ENCODE measurements around the gene PAK4. TPM values are rescaled to one million over a fixed set of nuclear protein-coding genes. Genes with fewer than 3 reads are reported as not detected.
A peak's percentile ranks its signal among the peaks of the same experiment; 100 is the strongest.

Gene PAK4
- total and polyA plus RNA-seq, 10 of the 15 experiments (the other 5 are each of a cell fraction or from before 2014, with no cell fraction given): 0.08 to 19.3 (median 5.9) TPM

GRCh38 chr19:39110263-39110967, 15.2 kb upstream of the PAK4 start (continued):
- TF ChIP-seq, protein P1, sequence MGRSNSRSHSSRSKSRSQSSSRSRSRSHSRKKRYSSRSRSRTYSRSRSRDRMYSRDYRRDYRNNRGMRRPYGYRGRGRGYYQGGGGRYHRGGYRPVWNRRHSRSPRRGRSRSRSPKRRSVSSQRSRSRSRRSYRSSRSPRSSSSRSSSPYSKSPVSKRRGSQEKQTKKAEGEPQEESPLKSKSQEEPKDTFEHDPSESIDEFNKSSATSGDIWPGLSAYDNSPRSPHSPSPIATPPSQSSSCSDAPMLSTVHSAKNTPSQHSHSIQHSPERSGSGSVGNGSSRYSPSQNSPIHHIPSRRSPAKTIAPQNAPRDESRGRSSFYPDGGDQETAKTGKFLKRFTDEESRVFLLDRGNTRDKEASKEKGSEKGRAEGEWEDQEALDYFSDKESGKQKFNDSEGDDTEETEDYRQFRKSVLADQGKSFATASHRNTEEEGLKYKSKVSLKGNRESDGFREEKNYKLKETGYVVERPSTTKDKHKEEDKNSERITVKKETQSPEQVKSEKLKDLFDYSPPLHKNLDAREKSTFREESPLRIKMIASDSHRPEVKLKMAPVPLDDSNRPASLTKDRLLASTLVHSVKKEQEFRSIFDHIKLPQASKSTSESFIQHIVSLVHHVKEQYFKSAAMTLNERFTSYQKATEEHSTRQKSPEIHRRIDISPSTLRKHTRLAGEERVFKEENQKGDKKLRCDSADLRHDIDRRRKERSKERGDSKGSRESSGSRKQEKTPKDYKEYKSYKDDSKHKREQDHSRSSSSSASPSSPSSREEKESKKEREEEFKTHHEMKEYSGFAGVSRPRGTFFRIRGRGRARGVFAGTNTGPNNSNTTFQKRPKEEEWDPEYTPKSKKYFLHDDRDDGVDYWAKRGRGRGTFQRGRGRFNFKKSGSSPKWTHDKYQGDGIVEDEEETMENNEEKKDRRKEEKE (IDR thresholded peaks at IDR 0.05): no peak
- no peak for TF ChIP-seq BCL3 (IDR thresholded peaks at IDR 0.05; ENCODE audit: borderline replicate concordance, insufficient read depth, low read depth, low read length, poor library complexity, severe bottlenecking)
- no peak for TF ChIP-seq ZSCAN29 (IDR thresholded peaks at IDR 0.05)
- TF ChIP-seq MXI1 (IDR thresholded peaks at IDR 0.05; ENCODE audit: low read depth, low read length): no peak
- TF ChIP-seq, protein P2, sequence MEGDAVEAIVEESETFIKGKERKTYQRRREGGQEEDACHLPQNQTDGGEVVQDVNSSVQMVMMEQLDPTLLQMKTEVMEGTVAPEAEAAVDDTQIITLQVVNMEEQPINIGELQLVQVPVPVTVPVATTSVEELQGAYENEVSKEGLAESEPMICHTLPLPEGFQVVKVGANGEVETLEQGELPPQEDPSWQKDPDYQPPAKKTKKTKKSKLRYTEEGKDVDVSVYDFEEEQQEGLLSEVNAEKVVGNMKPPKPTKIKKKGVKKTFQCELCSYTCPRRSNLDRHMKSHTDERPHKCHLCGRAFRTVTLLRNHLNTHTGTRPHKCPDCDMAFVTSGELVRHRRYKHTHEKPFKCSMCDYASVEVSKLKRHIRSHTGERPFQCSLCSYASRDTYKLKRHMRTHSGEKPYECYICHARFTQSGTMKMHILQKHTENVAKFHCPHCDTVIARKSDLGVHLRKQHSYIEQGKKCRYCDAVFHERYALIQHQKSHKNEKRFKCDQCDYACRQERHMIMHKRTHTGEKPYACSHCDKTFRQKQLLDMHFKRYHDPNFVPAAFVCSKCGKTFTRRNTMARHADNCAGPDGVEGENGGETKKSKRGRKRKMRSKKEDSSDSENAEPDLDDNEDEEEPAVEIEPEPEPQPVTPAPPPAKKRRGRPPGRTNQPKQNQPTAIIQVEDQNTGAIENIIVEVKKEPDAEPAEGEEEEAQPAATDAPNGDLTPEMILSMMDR (IDR thresholded peaks at IDR 0.05 in 2 of 3, conservative IDR thresholded peaks at IDR 0.05 in 1 of 3; ENCODE audit: control insufficient read depth in 2 of 3, extremely low read depth in 1 of 3, insufficient read depth in 1 of 3, low read depth in 3 of 3, low read length in 3 of 3): peak; percentile 78 to 85 (median 84)
